ENCODE results near the gene BICC1. TPM values are rescaled to one million over a fixed set of nuclear protein-coding genes. Genes with fewer than 3 reads are reported as not detected.

BICC1 gene
- polyA plus RNA-seq, 3 donors: 83.0 to 90.1 (median 89.3) TPM

- no peak for DNase-seq (ENCODE audit: low read depth in 3 of 3, low spot score in 2 of 3)
These were observed 47.4 kb downstream of the BICC1 start for GRCh38 chr10:58560068-58560467.

GRCh38 chr10:58565271-58565670 is 52.6 kb downstream of the BICC1 start:
- no peak for DNase-seq (ENCODE audit: low read depth in 3 of 3, low spot score in 2 of 3)

- DNase-seq (ENCODE audit: low read depth in 3 of 3, low spot score in 2 of 3): no peak
These were observed 55.0 kb downstream of the BICC1 start for GRCh38 chr10:58567652-58568051.

- no peak for DNase-seq (ENCODE audit: low read depth in 3 of 3, low spot score in 2 of 3)
These were observed 55.8 kb downstream of the BICC1 start for GRCh38 chr10:58568428-58568935.

GRCh38 chr10:58570307-58570723 is 57.6 kb downstream of the BICC1 start:
- no peak for DNase-seq (ENCODE audit: low read depth in 3 of 3, low spot score in 2 of 3)

GRCh38 chr10:58570979-58571378 is 58.3 kb downstream of the BICC1 start:
- DNase-seq (ENCODE audit: low read depth in 3 of 3, low spot score in 2 of 3): no peak

GRCh38 chr10:58573144-58573543 is 60.5 kb downstream of the BICC1 start:
- no peak for DNase-seq (ENCODE audit: low read depth in 3 of 3, low spot score in 2 of 3)

- DNase-seq (ENCODE audit: low read depth in 3 of 3, low spot score in 2 of 3): no peak
These were observed 61.4 kb downstream of the BICC1 start for GRCh38 chr10:58574058-58574457.

GRCh38 chr10:58575491-58575890 is 62.8 kb downstream of the BICC1 start:
- no peak for DNase-seq (ENCODE audit: low read depth in 3 of 3, low spot score in 2 of 3)

- no peak for DNase-seq (ENCODE audit: low read depth in 3 of 3, low spot score in 2 of 3)
These were observed 64.2 kb downstream of the BICC1 start for GRCh38 chr10:58576751-58577436.

GRCh38 chr10:58577437-58577777 is 64.7 kb downstream of the BICC1 start:
- no peak for DNase-seq (ENCODE audit: low read depth in 3 of 3, low spot score in 2 of 3)

- no peak for DNase-seq (ENCODE audit: low read depth in 3 of 3, low spot score in 2 of 3)
These were observed 65.7 kb downstream of the BICC1 start for GRCh38 chr10:58578366-58578765.

- DNase-seq (ENCODE audit: low read depth in 3 of 3, low spot score in 2 of 3): no peak
These were observed 66.5 kb downstream of the BICC1 start for GRCh38 chr10:58579011-58579655.

GRCh38 chr10:58582045-58582444 is 69.4 kb downstream of the BICC1 start:
- no peak for DNase-seq (ENCODE audit: low read depth in 3 of 3, low spot score in 2 of 3)

- DNase-seq (ENCODE audit: low read depth in 3 of 3, low spot score in 2 of 3): no peak
These were observed 72.8 kb downstream of the BICC1 start for GRCh38 chr10:58585435-58585834.

- no peak for DNase-seq (ENCODE audit: low read depth in 3 of 3, low spot score in 2 of 3)
These were observed 73.9 kb downstream of the BICC1 start for GRCh38 chr10:58586282-58587245.

- DNase-seq (ENCODE audit: low read depth in 3 of 3, low spot score in 2 of 3): no peak
These were observed 75.0 kb downstream of the BICC1 start for GRCh38 chr10:58587676-58588075.

GRCh38 chr10:58588673-58589265 is 76.1 kb downstream of the BICC1 start:
- DNase-seq (ENCODE audit: low read depth in 3 of 3, low spot score in 2 of 3): no peak

GRCh38 chr10:58590152-58590840 is 77.6 kb downstream of the BICC1 start:
- no peak for DNase-seq (ENCODE audit: low read depth in 3 of 3, low spot score in 2 of 3)

- DNase-seq (ENCODE audit: low read depth in 3 of 3, low spot score in 2 of 3): no peak
These were observed 78.3 kb downstream of the BICC1 start for GRCh38 chr10:58590924-58591323.

Data from right renal cortex interstitium (tissue), 3 donors.